Measurements from ENCODE around the gene ARL13B. TPM values are rescaled to one million over a fixed set of nuclear protein-coding genes. Genes with fewer than 3 reads are reported as not detected.

Gene ARL13B
- total RNA-seq, 1 donor from 2014 or later: 13.5 TPM

DNA sequence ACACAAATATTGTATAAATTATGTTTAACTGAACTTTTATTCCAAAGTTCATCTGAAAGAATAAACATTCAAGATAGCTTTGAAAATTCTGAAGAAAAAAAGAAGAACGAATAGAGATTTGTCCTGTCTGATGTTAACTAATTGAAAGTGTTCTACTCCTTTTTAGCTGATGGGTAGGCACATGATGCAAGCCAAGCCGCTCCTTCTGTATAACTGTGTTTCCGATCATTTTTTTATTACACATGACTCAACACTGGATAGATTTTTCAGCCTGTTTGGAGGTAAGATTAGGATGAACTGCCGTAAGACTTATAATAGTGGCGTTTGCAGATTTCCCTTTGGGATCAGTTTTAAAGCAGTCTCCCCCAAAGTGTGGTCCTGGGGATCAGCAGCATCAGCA is 101.9 kb downstream of the ARL13B start:
- H3K27me3 ChIP-seq: no peaks in the 10 kb centered on the region
- no peak overlapping the region for H3K27ac ChIP-seq
- H3K4me1 ChIP-seq: no peaks in the 10 kb centered on the region
- intact Hi-C loops (cut with DNase I): no loop called here
- H3K36me3 ChIP-seq: peaks cover 0 to 6% of the 10 kb centered on the region in 2 donors
- H3K9me3 ChIP-seq: no peaks in the 10 kb centered on the region
- TF ChIP-seq POLR2AphosphoS5 (IDR thresholded peaks at IDR 0.05; ENCODE audit: insufficient read depth in 1 of 2, low read depth in 1 of 2) (no peak), POLR2A (IDR thresholded peaks at IDR 0.05) (no peak)
- TF ChIP-seq, protein P1, sequence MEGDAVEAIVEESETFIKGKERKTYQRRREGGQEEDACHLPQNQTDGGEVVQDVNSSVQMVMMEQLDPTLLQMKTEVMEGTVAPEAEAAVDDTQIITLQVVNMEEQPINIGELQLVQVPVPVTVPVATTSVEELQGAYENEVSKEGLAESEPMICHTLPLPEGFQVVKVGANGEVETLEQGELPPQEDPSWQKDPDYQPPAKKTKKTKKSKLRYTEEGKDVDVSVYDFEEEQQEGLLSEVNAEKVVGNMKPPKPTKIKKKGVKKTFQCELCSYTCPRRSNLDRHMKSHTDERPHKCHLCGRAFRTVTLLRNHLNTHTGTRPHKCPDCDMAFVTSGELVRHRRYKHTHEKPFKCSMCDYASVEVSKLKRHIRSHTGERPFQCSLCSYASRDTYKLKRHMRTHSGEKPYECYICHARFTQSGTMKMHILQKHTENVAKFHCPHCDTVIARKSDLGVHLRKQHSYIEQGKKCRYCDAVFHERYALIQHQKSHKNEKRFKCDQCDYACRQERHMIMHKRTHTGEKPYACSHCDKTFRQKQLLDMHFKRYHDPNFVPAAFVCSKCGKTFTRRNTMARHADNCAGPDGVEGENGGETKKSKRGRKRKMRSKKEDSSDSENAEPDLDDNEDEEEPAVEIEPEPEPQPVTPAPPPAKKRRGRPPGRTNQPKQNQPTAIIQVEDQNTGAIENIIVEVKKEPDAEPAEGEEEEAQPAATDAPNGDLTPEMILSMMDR (IDR thresholded peaks at IDR 0.05): no peak
- no peak for DNase-seq (ENCODE audit: extremely low spot score in 2 of 2)
- H3K4me3 ChIP-seq: no peak overlapping the region

DNA sequence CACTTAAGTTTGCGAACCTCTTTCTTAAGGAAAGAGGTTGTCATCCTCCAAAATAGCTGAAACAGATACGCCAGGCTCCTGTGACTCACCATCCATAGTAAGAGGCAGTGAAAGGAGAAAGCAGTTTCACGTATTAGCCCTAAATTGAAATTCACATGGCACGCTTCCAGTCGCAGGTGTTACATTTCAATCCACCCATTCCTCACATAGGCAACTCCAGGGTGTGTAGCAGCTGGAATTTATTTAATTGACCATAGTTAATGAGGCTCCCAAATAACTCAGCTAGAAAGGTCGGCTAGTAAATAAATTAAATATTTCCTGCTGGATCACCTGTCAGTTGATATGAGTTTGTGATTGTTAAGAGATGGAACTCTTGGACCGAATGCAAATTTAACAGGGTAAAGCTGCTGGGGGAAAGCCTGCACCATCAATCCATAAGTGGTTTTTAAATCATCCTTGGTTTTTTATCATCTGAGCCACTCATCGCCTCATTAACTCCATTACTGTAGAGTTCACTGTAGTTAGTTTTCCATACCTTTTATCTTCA is 102.5 kb downstream of the ARL13B start:
- Histone ChIP-seq H3K27ac (no peak overlapping the region), H3K9me3 (no peaks in the 10 kb centered on the region), H3K36me3 (peaks cover 0 to 6% of the 10 kb centered on the region in 2 donors), H3K27me3 (no peaks in the 10 kb centered on the region), H3K4me3 (no peak overlapping the region), H3K4me1 (no peaks in the 10 kb centered on the region)
- TF ChIP-seq, protein P1 (IDR thresholded peaks at IDR 0.05): no peak
- TF ChIP-seq POLR2A (IDR thresholded peaks at IDR 0.05) (no peak), POLR2AphosphoS5 (IDR thresholded peaks at IDR 0.05; ENCODE audit: insufficient read depth in 1 of 2, low read depth in 1 of 2) (no peak)
- no peak for DNase-seq (ENCODE audit: extremely low spot score in 2 of 2)
- intact Hi-C loops (cut with DNase I): no loop called here

GRCh38 chr3:94083261-94083660 is 103.3 kb downstream of the ARL13B start:
- peaks cover 0 to 6% of the 10 kb centered on the region in 2 donors for H3K36me3 ChIP-seq
- no peaks in the 10 kb centered on the region for H3K4me1 ChIP-seq
- TF ChIP-seq POLR2A (IDR thresholded peaks at IDR 0.05) (no peak), POLR2AphosphoS5 (IDR thresholded peaks at IDR 0.05; ENCODE audit: insufficient read depth in 1 of 2, low read depth in 1 of 2) (no peak)
- TF ChIP-seq, protein P1 (IDR thresholded peaks at IDR 0.05): no peak
- H3K9me3 ChIP-seq: no peaks in the 10 kb centered on the region
- H3K4me3 ChIP-seq: no peak overlapping the region
- no peak overlapping the region for H3K27ac ChIP-seq
- DNase-seq (ENCODE audit: extremely low spot score in 2 of 2): no peak
- H3K27me3 ChIP-seq: no peaks in the 10 kb centered on the region
- intact Hi-C loops (cut with DNase I): no loop called here

DNA sequence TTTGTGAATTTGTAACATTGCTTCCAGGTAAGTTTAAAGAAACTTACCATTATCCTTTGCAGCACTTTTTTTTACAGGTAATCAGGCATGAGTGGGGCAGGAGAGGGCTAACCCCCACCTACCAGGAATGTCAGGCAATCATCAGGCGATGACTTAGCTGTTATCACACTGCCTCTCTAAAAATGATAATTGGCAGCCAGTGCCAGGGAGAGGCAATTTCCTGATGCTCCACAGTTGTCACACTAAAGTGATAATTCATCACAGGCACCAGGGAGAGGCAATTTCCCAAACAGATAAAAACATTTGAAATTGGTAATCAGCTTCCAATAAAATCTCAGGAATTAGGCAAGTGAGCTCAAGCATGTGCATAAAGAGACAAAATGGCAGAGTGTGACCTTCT is 109.2 kb downstream of the ARL13B start:
- H3K4me1 ChIP-seq: no peaks in the 10 kb centered on the region
- intact Hi-C loops (cut with DNase I): no loop called here
- H3K27ac ChIP-seq: no peak overlapping the region
- no peak overlapping the region for H3K4me3 ChIP-seq
- H3K9me3 ChIP-seq: no peaks in the 10 kb centered on the region
- TF ChIP-seq POLR2A (IDR thresholded peaks at IDR 0.05) (no peak), POLR2AphosphoS5 (IDR thresholded peaks at IDR 0.05; ENCODE audit: insufficient read depth in 1 of 2, low read depth in 1 of 2) (no peak)
- TF ChIP-seq, protein P1 (IDR thresholded peaks at IDR 0.05): no peak
- H3K36me3 ChIP-seq: peaks cover 0 to 6% of the 10 kb centered on the region in 2 donors
- H3K27me3 ChIP-seq: no peaks in the 10 kb centered on the region
- no peak for DNase-seq (ENCODE audit: extremely low spot score in 2 of 2)

DNA sequence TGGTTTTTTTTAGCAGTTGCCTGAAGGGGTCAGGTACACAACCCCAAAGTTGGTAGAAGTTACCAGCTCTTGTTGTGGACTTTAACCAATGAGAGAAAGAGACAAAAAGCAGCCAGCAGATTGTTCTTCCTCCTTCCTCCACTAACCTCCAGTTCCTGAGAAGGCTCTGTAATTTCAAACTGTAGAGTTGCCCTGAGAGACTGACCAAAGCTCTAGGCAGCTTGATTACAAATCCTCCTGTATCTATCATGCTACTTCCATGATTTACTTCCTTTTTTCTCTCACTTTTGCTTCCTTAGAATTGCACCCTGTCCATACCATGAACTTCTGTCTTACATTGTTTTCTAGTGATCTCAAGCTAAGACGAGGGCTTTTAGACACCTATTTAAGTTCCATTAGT is 112.1 kb downstream of the ARL13B start:
- no peak overlapping the region for H3K27ac ChIP-seq
- H3K4me1 ChIP-seq: no peaks in the 10 kb centered on the region
- no peaks in the 10 kb centered on the region for H3K9me3 ChIP-seq
- intact Hi-C loops (cut with DNase I): no loop called here
- no peak for DNase-seq (ENCODE audit: extremely low spot score in 2 of 2)
- no peak for TF ChIP-seq POLR2A (IDR thresholded peaks at IDR 0.05)
- TF ChIP-seq POLR2AphosphoS5 (IDR thresholded peaks at IDR 0.05; ENCODE audit: insufficient read depth in 1 of 2, low read depth in 1 of 2): no peak
- TF ChIP-seq, protein P1 (IDR thresholded peaks at IDR 0.05): no peak
- no peaks in the 10 kb centered on the region for H3K27me3 ChIP-seq
- H3K4me3 ChIP-seq: no peak overlapping the region
- peaks cover 0 to 20% of the 10 kb centered on the region in 2 donors for H3K36me3 ChIP-seq

Measured in vagina (tissue), 2 donors.